ENCODE data around the gene FMOD.

FMOD gene

DNA sequence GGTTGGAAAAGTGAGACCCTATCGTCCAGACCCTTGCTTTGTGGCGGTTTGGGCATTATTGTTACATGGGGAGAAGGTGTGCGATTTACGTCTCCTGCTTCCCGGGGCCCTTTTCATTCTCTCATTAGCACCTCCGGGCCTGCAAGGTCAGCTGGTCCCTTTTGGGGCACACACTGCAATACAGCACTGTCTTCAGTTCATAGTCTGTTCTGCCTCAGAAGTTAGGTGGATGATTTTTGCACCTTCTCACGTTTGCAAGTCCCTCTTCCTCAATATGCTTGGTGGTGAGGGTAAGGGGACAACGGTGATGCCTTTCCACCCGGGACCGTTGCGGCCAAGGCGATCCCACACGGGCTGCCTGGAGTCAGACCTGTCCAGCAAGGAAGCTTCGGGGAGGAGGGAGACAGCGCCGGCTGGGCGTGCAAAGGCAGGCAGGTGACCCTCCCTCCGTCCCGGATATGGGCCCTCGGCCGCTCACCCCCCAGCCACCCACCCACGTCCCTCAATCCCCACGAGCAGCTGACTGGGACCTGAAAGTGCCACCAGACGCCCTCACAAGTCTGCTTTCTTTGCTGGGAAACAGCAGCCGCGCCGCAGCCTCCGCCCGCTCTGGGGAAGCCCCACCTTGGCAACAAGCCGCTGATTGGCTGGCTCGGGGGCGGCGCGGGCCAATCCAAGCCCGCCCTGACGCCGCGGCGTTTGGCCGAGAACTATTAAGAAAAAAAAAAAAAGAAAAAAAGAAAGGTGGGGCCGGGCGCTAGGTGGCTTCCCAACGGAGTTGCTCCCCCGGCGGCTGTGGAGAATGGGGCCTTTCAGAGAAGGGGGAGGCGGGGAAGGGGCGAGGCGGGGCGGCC lies 23.9 kb downstream of the FMOD start:
- peak; percentile 94 to 98 (median 98) for DNase-seq
- ChIA-PET CTCF (interaction anchor here (0.9 to 13.0 kb wide), 13 partner anchors 9 to 167 kb away, joined by 3 to 268 read pairs (median 12); partner anchors contain the start of genes BTG2 and OPTC), POLR2A (interaction anchor here (0.8 to 5.7 kb wide), 8 partner anchors 10 to 60 kb away, joined by 3 to 121 read pairs (median 5); partner anchors contain the start of gene BTG2)
- no peaks in the 10 kb centered on the region for H3K9me3 ChIP-seq (ENCODE audit: control extremely low read depth in 1 of 5, control insufficient read depth in 4 of 5, insufficient read depth in 2 of 5, low read depth in 1 of 5, low read length in 4 of 5)
- peak overlapping the region in 5 of 7 experiments; percentile 35 to 63 (median 54) for H3K4me3 ChIP-seq (ENCODE audit: control insufficient read depth in 1 of 7, extremely low read depth in 1 of 7, insufficient read depth in 4 of 7, low read depth in 2 of 7, low read length in 6 of 7)
- no peaks in the 10 kb centered on the region for H3K36me3 ChIP-seq (ENCODE audit: control insufficient read depth in 4 of 4, insufficient read depth in 4 of 4, low read length in 3 of 4)
- peak overlapping the region; percentile 75 to 88 for H3K27ac ChIP-seq (ENCODE audit: insufficient read depth in 1 of 2, low read depth in 1 of 2, low read length in 2 of 2, poor library complexity in 1 of 2, severe bottlenecking in 2 of 2)
- peaks cover 32 to 70% (median 59%) of the 10 kb centered on the region in 4 experiments for H3K4me1 ChIP-seq (ENCODE audit: control extremely low read depth in 1 of 4, control insufficient read depth in 4 of 4, insufficient read depth in 4 of 4, low read length in 3 of 4)
- 9% methylated on average over 31 of the region's 49 CpGs for WGBS (ENCODE audit: insufficient coverage)
- no peaks in the 10 kb centered on the region for H3K27me3 ChIP-seq (replicated peaks in 2 of 5; ENCODE audit: control insufficient read depth in 4 of 5, insufficient read depth in 5 of 5, low read length in 4 of 5)

- Histone ChIP-seq H3K4me3 (ENCODE audit: control insufficient read depth in 1 of 7, extremely low read depth in 1 of 7, insufficient read depth in 4 of 7, low read depth in 2 of 7, low read length in 6 of 7) (peak overlapping the region in 2 of 7 experiments; percentile 16 to 30), H3K4me1 (ENCODE audit: control extremely low read depth in 1 of 4, control insufficient read depth in 4 of 4, insufficient read depth in 4 of 4, low read length in 3 of 4) (peaks cover 35 to 79% (median 70%) of the 10 kb centered on the region in 4 experiments), H3K36me3 (ENCODE audit: control insufficient read depth in 4 of 4, insufficient read depth in 4 of 4, low read length in 3 of 4) (no peaks in the 10 kb centered on the region), H3K27ac (ENCODE audit: insufficient read depth in 1 of 2, low read depth in 1 of 2, low read length in 2 of 2, poor library complexity in 1 of 2, severe bottlenecking in 2 of 2) (peak overlapping the region in 1 of 2 experiments; percentile 56), H3K9me3 (ENCODE audit: control extremely low read depth in 1 of 5, control insufficient read depth in 4 of 5, insufficient read depth in 2 of 5, low read depth in 1 of 5, low read length in 4 of 5) (no peaks in the 10 kb centered on the region), H3K27me3 (replicated peaks in 2 of 5; ENCODE audit: control insufficient read depth in 4 of 5, insufficient read depth in 5 of 5, low read length in 4 of 5) (no peaks in the 10 kb centered on the region)
- no peak for DNase-seq
- POLR2A ChIA-PET, result interaction anchor here (2.5 to 5.7 kb wide), 2 partner anchors 17 to 36 kb away, joined by 10 to 121 read pairs; partner anchors contain the start of gene BTG2
- CTCF ChIA-PET, result interaction anchor here (1.2 to 13.0 kb wide), 13 partner anchors 9 to 295 kb away, joined by 3 to 268 read pairs (median 10); partner anchors contain the start of gene BTG2
- 34% methylated on average over 6 of the region's 13 CpGs for WGBS (ENCODE audit: insufficient coverage)
These were observed 25.4 kb downstream of the FMOD start for GRCh38 chr1:203325418-203326091.

GRCh38 chr1:203325026-203325417 lies 25.9 kb downstream of the FMOD start:
- ChIA-PET POLR2A (interaction anchor here (2.5 to 5.7 kb wide), 2 partner anchors 16 to 35 kb away, joined by 10 to 121 read pairs; partner anchors contain the start of gene BTG2), CTCF (interaction anchor here (1.2 to 13.0 kb wide), 11 partner anchors 10 to 294 kb away, joined by 3 to 268 read pairs (median 22); partner anchors contain the start of gene BTG2)
- 0% methylated on average over 2 of the region's 5 CpGs for WGBS (ENCODE audit: insufficient coverage)
- Histone ChIP-seq H3K4me3 (ENCODE audit: control insufficient read depth in 1 of 7, extremely low read depth in 1 of 7, insufficient read depth in 4 of 7, low read depth in 2 of 7, low read length in 6 of 7) (peak overlapping the region in 2 of 7 experiments; percentile 6 to 30), H3K27me3 (replicated peaks in 2 of 5; ENCODE audit: control insufficient read depth in 4 of 5, insufficient read depth in 5 of 5, low read length in 4 of 5) (no peaks in the 10 kb centered on the region), H3K4me1 (ENCODE audit: control extremely low read depth in 1 of 4, control insufficient read depth in 4 of 4, insufficient read depth in 4 of 4, low read length in 3 of 4) (peaks cover 40 to 85% (median 75%) of the 10 kb centered on the region in 4 experiments), H3K27ac (ENCODE audit: insufficient read depth in 1 of 2, low read depth in 1 of 2, low read length in 2 of 2, poor library complexity in 1 of 2, severe bottlenecking in 2 of 2) (peak overlapping the region in 1 of 2 experiments; percentile 56), H3K36me3 (ENCODE audit: control insufficient read depth in 4 of 4, insufficient read depth in 4 of 4, low read length in 3 of 4) (no peaks in the 10 kb centered on the region), H3K9me3 (ENCODE audit: control extremely low read depth in 1 of 5, control insufficient read depth in 4 of 5, insufficient read depth in 2 of 5, low read depth in 1 of 5, low read length in 4 of 5) (no peaks in the 10 kb centered on the region)
- DNase-seq, result peak; percentile 68 to 93 (median 90)

GRCh38 chr1:203324105-203325025 lies 26.6 kb downstream of the FMOD start:
- peak overlapping the region in 1 of 2 experiments; percentile 56 for H3K27ac ChIP-seq (ENCODE audit: insufficient read depth in 1 of 2, low read depth in 1 of 2, low read length in 2 of 2, poor library complexity in 1 of 2, severe bottlenecking in 2 of 2)
- H3K9me3 ChIP-seq (ENCODE audit: control extremely low read depth in 1 of 5, control insufficient read depth in 4 of 5, insufficient read depth in 2 of 5, low read depth in 1 of 5, low read length in 4 of 5), result no peaks in the 10 kb centered on the region
- H3K27me3 ChIP-seq (replicated peaks in 2 of 5; ENCODE audit: control insufficient read depth in 4 of 5, insufficient read depth in 5 of 5, low read length in 4 of 5), result no peaks in the 10 kb centered on the region
- ChIA-PET POLR2A (interaction anchor here (2.5 to 5.7 kb wide), 2 partner anchors 15 to 34 kb away, joined by 10 to 121 read pairs; partner anchors contain the start of gene BTG2), CTCF (interaction anchor here (1.0 to 13.0 kb wide), 10 partner anchors 9 to 54 kb away, joined by 3 to 268 read pairs (median 29); partner anchors contain the start of gene BTG2)
- 56% methylated on average over 7 of the region's 15 CpGs for WGBS (ENCODE audit: insufficient coverage)
- H3K36me3 ChIP-seq (ENCODE audit: control insufficient read depth in 4 of 4, insufficient read depth in 4 of 4, low read length in 3 of 4), result no peaks in the 10 kb centered on the region
- peak in 2 of 3 donors; percentile 42 to 43 for DNase-seq
- H3K4me3 ChIP-seq (ENCODE audit: control insufficient read depth in 1 of 7, extremely low read depth in 1 of 7, insufficient read depth in 4 of 7, low read depth in 2 of 7, low read length in 6 of 7), result peak overlapping the region in 3 of 7 experiments; percentile 6 to 30 (median 15)
- peaks cover 43 to 91% (median 82%) of the 10 kb centered on the region in 4 experiments for H3K4me1 ChIP-seq (ENCODE audit: control extremely low read depth in 1 of 4, control insufficient read depth in 4 of 4, insufficient read depth in 4 of 4, low read length in 3 of 4)

- 71% methylated on average over 1 of the region's 3 CpGs for WGBS (ENCODE audit: insufficient coverage)
- H3K27me3 ChIP-seq (replicated peaks in 2 of 5; ENCODE audit: control insufficient read depth in 4 of 5, insufficient read depth in 5 of 5, low read length in 4 of 5), result no peaks in the 10 kb centered on the region
- no peaks in the 10 kb centered on the region for H3K36me3 ChIP-seq (ENCODE audit: control insufficient read depth in 4 of 4, insufficient read depth in 4 of 4, low read length in 3 of 4)
- H3K9me3 ChIP-seq (ENCODE audit: control extremely low read depth in 1 of 5, control insufficient read depth in 4 of 5, insufficient read depth in 2 of 5, low read depth in 1 of 5, low read length in 4 of 5), result no peaks in the 10 kb centered on the region
- H3K27ac ChIP-seq (ENCODE audit: insufficient read depth in 1 of 2, low read depth in 1 of 2, low read length in 2 of 2, poor library complexity in 1 of 2, severe bottlenecking in 2 of 2), result no peak overlapping the region
- peaks cover 43 to 97% (median 86%) of the 10 kb centered on the region in 4 experiments for H3K4me1 ChIP-seq (ENCODE audit: control extremely low read depth in 1 of 4, control insufficient read depth in 4 of 4, insufficient read depth in 4 of 4, low read length in 3 of 4)
- ChIA-PET POLR2A (interaction anchor here (2.5 to 5.7 kb wide), 2 partner anchors 15 to 34 kb away, joined by 10 to 121 read pairs; partner anchors contain the start of gene BTG2), CTCF (interaction anchor here (1.0 to 13.0 kb wide), 9 partner anchors 8 to 54 kb away, joined by 3 to 268 read pairs (median 36); partner anchors contain the start of gene BTG2)
- H3K4me3 ChIP-seq (ENCODE audit: control insufficient read depth in 1 of 7, extremely low read depth in 1 of 7, insufficient read depth in 4 of 7, low read depth in 2 of 7, low read length in 6 of 7), result no peak overlapping the region
- no peak for DNase-seq
These were observed 27.3 kb downstream of the FMOD start for GRCh38 chr1:203323587-203323986.

Measured in common myeloid progenitor, CD34-positive (primary cell).